ENCODE data around the gene NEMP1. TPM values are rescaled to one million over a fixed set of nuclear protein-coding genes. Genes with fewer than 3 reads are reported as not detected.
A peak's percentile ranks its signal among the peaks of the same experiment; 100 is the strongest.

Gene NEMP1
- total and polyA plus RNA-seq, 2 of the 13 experiments (the other 11 are each of a cell fraction or from before 2014, with no cell fraction given): 11.4 to 12.9 TPM

DNA sequence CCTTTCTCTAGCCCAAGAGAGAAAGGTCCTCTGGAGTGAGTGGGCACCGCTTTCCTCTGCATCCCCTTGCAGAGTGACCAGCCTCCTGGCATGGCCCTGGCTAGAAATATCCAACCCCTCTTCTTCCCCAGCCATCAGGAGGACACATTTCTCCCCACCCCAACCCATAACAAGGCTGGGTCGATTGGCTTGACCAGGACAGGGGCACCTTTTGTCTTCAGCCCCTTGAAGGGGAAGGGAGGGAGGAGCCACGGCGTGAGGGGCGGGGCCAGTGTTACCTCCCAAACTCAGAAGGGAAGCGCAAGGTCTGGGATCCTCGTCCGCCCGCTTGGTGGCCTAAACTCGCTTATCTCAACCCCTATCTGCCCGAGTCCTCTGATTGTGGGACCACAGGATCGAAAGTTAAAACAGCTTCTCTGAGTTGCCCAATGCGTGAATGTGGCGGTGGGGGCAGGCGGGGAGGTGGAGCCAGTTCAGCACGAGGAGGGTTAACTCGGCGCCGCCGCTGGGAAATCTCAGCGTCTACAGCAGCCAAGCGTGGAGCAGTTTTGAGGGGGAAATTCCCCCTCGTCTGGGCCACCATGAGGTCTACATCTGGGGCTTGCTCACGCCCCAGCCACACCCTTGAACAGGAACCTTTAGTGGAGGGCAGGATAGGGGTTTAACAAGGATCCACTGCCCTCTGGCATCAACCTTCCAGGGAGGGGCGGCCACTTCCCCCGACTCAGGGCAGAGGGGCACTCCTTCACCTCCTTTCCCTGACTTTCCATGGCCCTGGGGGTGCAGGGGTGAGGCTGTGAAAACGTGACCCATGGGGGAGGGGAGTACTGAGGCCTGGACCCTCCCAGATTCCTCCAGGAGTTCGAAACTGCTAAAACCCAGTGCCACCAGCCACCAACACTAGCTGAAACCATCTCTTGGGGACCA is 31.8 kb upstream of the NEMP1 start (continued):
- TF ChIP-seq FOXC1 (CRISPR knock-in tag; IDR thresholded peaks at IDR 0.05; ENCODE audit: borderline replicate concordance) (0 out of 2 replicates have a peak, but pooled peaks have one; percentile 52), ZNF761 (CRISPR knock-in tag; conservative IDR thresholded peaks at IDR 0.05) (0 out of 2 replicates have a peak, but pooled peaks have one; percentile 46), RXRA (CRISPR knock-in tag; IDR thresholded peaks at IDR 0.05) (0 out of 2 replicates have a peak, but pooled peaks have one; percentile 4), TCF7L2 (IDR thresholded peaks at IDR 0.05; ENCODE audit: low read depth, low read length) (no peak), ZNF879 (CRISPR knock-in tag; IDR thresholded peaks at IDR 0.05) (no peak), ZNF749 (CRISPR knock-in tag; IDR thresholded peaks at IDR 0.05; ENCODE audit: borderline replicate concordance) (no peak), ZNF850 (CRISPR knock-in tag; conservative IDR thresholded peaks at IDR 0.05) (no peak), FOXO1 (CRISPR knock-in tag; IDR thresholded peaks at IDR 0.05) (no peak), ARHGAP35 (CRISPR knock-in tag; IDR thresholded peaks at IDR 0.05; ENCODE audit: borderline replicate concordance) (no peak), PITX1 (CRISPR knock-in tag; IDR thresholded peaks at IDR 0.05) (no peak), DR1 (CRISPR knock-in tag; IDR thresholded peaks at IDR 0.05) (no peak), ZBTB21 (CRISPR knock-in tag; IDR thresholded peaks at IDR 0.05) (no peak), RBM22 (optimal IDR thresholded peaks at IDR 0.05; ENCODE audit: low read length) (no peak), SAP130 (CRISPR knock-in tag; IDR thresholded peaks at IDR 0.05; ENCODE audit: low read depth) (peak; percentile 61), KLF13 (CRISPR knock-in tag; IDR thresholded peaks at IDR 0.05) (no peak), EHMT2 (IDR thresholded peaks at IDR 0.05; ENCODE audit: borderline replicate concordance, low read depth, low read length) (no peak), MAFK (conservative IDR thresholded peaks at IDR 0.05 in 1 of 2, IDR thresholded peaks at IDR 0.05 in 1 of 2; ENCODE audit: low read length in 2 of 2) (no peak), POLR2A (IDR thresholded peaks at IDR 0.05; ENCODE audit: insufficient read depth in 1 of 2, low read depth in 2 of 2, low read length in 2 of 2) (peak; percentile 1 to 58; a peak in 2 of 4 replicates), HDAC1 (CRISPR knock-in tag; IDR thresholded peaks at IDR 0.05) (peak; percentile 59)
- TF ChIP-seq, protein P1, sequence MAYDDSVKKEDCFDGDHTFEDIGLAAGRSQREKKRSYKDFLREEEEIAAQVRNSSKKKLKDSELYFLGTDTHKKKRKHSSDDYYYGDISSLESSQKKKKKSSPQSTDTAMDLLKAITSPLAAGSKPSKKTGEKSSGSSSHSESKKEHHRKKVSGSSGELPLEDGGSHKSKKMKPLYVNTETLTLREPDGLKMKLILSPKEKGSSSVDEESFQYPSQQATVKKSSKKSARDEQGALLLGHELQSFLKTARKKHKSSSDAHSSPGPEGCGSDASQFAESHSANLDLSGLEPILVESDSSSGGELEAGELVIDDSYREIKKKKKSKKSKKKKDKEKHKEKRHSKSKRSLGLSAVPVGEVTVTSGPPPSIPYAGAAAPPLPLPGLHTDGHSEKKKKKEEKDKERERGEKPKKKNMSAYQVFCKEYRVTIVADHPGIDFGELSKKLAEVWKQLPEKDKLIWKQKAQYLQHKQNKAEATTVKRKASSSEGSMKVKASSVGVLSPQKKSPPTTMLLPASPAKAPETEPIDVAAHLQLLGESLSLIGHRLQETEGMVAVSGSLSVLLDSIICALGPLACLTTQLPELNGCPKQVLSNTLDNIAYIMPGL (CRISPR knock-in tag; IDR thresholded peaks at IDR 0.05; ENCODE audit: borderline replicate concordance in 1 of 2, low read depth in 1 of 2): 0 out of 4 replicates have a peak, but pooled peaks of 1 of the 2 experiments have one; percentile 26
- TF ChIP-seq, protein P2, sequence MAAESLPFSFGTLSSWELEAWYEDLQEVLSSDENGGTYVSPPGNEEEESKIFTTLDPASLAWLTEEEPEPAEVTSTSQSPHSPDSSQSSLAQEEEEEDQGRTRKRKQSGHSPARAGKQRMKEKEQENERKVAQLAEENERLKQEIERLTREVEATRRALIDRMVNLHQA (CRISPR knock-in tag; IDR thresholded peaks at IDR 0.05): no peak
- TF ChIP-seq, protein P3, sequence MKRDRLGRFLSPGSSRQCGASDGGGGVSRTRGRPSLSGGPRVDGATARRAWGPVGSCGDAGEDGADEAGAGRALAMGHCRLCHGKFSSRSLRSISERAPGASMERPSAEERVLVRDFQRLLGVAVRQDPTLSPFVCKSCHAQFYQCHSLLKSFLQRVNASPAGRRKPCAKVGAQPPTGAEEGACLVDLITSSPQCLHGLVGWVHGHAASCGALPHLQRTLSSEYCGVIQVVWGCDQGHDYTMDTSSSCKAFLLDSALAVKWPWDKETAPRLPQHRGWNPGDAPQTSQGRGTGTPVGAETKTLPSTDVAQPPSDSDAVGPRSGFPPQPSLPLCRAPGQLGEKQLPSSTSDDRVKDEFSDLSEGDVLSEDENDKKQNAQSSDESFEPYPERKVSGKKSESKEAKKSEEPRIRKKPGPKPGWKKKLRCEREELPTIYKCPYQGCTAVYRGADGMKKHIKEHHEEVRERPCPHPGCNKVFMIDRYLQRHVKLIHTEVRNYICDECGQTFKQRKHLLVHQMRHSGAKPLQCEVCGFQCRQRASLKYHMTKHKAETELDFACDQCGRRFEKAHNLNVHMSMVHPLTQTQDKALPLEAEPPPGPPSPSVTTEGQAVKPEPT (CRISPR knock-in tag; IDR thresholded peaks at IDR 0.05; ENCODE audit: low read depth): no peak
- TF ChIP-seq, protein P4, sequence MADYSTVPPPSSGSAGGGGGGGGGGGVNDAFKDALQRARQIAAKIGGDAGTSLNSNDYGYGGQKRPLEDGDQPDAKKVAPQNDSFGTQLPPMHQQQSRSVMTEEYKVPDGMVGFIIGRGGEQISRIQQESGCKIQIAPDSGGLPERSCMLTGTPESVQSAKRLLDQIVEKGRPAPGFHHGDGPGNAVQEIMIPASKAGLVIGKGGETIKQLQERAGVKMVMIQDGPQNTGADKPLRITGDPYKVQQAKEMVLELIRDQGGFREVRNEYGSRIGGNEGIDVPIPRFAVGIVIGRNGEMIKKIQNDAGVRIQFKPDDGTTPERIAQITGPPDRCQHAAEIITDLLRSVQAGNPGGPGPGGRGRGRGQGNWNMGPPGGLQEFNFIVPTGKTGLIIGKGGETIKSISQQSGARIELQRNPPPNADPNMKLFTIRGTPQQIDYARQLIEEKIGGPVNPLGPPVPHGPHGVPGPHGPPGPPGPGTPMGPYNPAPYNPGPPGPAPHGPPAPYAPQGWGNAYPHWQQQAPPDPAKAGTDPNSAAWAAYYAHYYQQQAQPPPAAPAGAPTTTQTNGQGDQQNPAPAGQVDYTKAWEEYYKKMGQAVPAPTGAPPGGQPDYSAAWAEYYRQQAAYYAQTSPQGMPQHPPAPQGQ (CRISPR knock-in tag; IDR thresholded peaks at IDR 0.05; ENCODE audit: borderline replicate concordance): no peak

Data from HepG2 (cell line).